ENCODE data around the gene SCO1.
A peak's percentile ranks its signal among the peaks of the same experiment; 100 is the strongest.

SCO1 gene

GRCh38 chr17:10652984-10653659 is 44.2 kb downstream of the SCO1 start:
- DNase-seq (ENCODE audit: low spot score) = no peak

- DNase-seq (ENCODE audit: low spot score) = no peak
These were observed 45.4 kb downstream of the SCO1 start for GRCh38 chr17:10651927-10652326.

- DNase-seq (ENCODE audit: low spot score) = no peak
These were observed 47.7 kb downstream of the SCO1 start for GRCh38 chr17:10649602-10650001.

GRCh38 chr17:10648956-10649355 is 48.4 kb downstream of the SCO1 start:
- DNase-seq (ENCODE audit: low spot score) = no peak

- DNase-seq (ENCODE audit: low spot score) = no peak
These were observed 49.0 kb downstream of the SCO1 start for GRCh38 chr17:10648381-10648780.

GRCh38 chr17:10646392-10646990 is 50.8 kb downstream of the SCO1 start:
- DNase-seq (ENCODE audit: low spot score) = peak; percentile 80

- peak; percentile 20 for DNase-seq (ENCODE audit: low spot score)
These were observed 56.9 kb downstream of the SCO1 start for GRCh38 chr17:10640475-10640874.

GRCh38 chr17:10638151-10638550 is 59.2 kb downstream of the SCO1 start:
- DNase-seq (ENCODE audit: low spot score) = no peak

- no peak for DNase-seq (ENCODE audit: low spot score)
These were observed 62.0 kb downstream of the SCO1 start for GRCh38 chr17:10635290-10635689.

- no peak for DNase-seq (ENCODE audit: low spot score)
These were observed 63.5 kb downstream of the SCO1 start for GRCh38 chr17:10633738-10634379.

GRCh38 chr17:10631701-10632100 is 65.6 kb downstream of the SCO1 start:
- DNase-seq (ENCODE audit: low spot score) = no peak

GRCh38 chr17:10631048-10631700 is 66.2 kb downstream of the SCO1 start:
- peak; percentile 76 for DNase-seq (ENCODE audit: low spot score)

- no peak for DNase-seq (ENCODE audit: low spot score)
These were observed 67.6 kb downstream of the SCO1 start for GRCh38 chr17:10629706-10630105.

- DNase-seq (ENCODE audit: low spot score) = no peak
These were observed 68.6 kb downstream of the SCO1 start for GRCh38 chr17:10628756-10629155.

GRCh38 chr17:10626390-10626789 is 70.9 kb downstream of the SCO1 start:
- no peak for DNase-seq (ENCODE audit: low spot score)

GRCh38 chr17:10624969-10625368 is 72.4 kb downstream of the SCO1 start:
- no peak for DNase-seq (ENCODE audit: low spot score)

GRCh38 chr17:10623737-10624338 is 73.5 kb downstream of the SCO1 start:
- DNase-seq (ENCODE audit: low spot score) = no peak

GRCh38 chr17:10622617-10623485 is 74.5 kb downstream of the SCO1 start:
- no peak for DNase-seq (ENCODE audit: low spot score)

All from AG20443 (cell line).